Testis (tissue), 3 donors: Measurements from ENCODE around the gene SLC27A2. TPM values are rescaled to one million over a fixed set of nuclear protein-coding genes. Genes with fewer than 3 reads are reported as not detected.

Experiments
- DNase-seq: peaks from one replicate; pipeline ENCODE4 v3.0.0-alpha.2; 2019
- H3K27ac ChIP-seq, 2 donors: fragments of 200-600 bp; sonication (generic); one replicate each; pipeline ENCODE4 v1.5.1; 2019
- H3K27me3 ChIP-seq: fragments of 200-600 bp; sonication (generic); one replicate; pipeline ENCODE4 v1.5.1; 2019
- H3K36me3 ChIP-seq: fragments of 200-600 bp; sonication (generic); one replicate; pipeline ENCODE4 v1.5.1; 2017; ENCODE audit warnings: low read depth; ENCODE audit errors: missing control alignments
- H3K4me1 ChIP-seq: fragments of 200-600 bp; sonication (generic); one replicate; pipeline ENCODE4 v1.5.1; 2019
- H3K4me3 ChIP-seq, 2 donors: fragments of 200-600 bp; sonication (generic); one replicate each; pipeline ENCODE4 v1.5.1; 2017 to 2019
- H3K9me3 ChIP-seq: fragments of 200-600 bp; sonication (generic); one replicate; pipeline ENCODE4 v1.5.1; 2017
- CTCF ChIP-seq, 3 experiments: fragments of 450-650 bp in 2 of 3; fragments of 200-600 bp in 1 of 3; sonication (generic) in 1 of 3; IDR thresholded peaks; one replicate each; pipeline ENCODE4 v1.5.1; 2016 to 2019; ENCODE audit warnings: antibody characterized with exemption in 3 of 3, mild to moderate bottlenecking in 2 of 3, moderate library complexity in 1 of 3
- POLR2A ChIP-seq: fragments of 450-650 bp; IDR thresholded peaks from one replicate; pipeline ENCODE4 v1.6.1; 2017; ENCODE audit warnings: antibody characterized with exemption, mild to moderate bottlenecking, moderate library complexity
- WGBS, 2 donors: methylation state at CpG; one replicate each; pipeline ENCODE4 v1.1.5; 2018; 5-methylcytosine and 5-hydroxymethylcytosine counted together
- intact Hi-C: fragments of 100-400 bp; cut with DNase I; formaldehyde crosslinking; loops from one replicate; pipeline ENCODE4 v1.15.1; 2023; ENCODE audit warnings: low total_unique reads
- polyA plus RNA-seq: library from polyadenylated mRNA; stranded (reverse); fragments of 350-450 nt; fragmentation: Illumina TruSeq; extraction: RNeasy Lipid Tissue Mini Kit (QIAGEN cat#74804); gene quantifications from one replicate; pipeline ENCODE4 v1.2.3, GENCODE V29; 2014; ENCODE audit warnings: low read depth, low replicate concordance; ENCODE audit not compliant: insufficient read depth
- total RNA-seq, 2 donors: library from RNA; depleted of rRNA; stranded (reverse); fragments of >200 nt; gene quantifications; one replicate each; pipeline ENCODE4 v1.2.3, GENCODE V29; 2016

The SLC27A2 gene
- total and polyA plus RNA-seq, 3 donors from 2014 or later, result 2.1 to 2.5 (median 2.2) TPM

- Histone ChIP-seq H3K4me1 (no peaks in the 10 kb centered on the region), H3K4me3 (no peak overlapping the region), H3K9me3 (no peaks in the 10 kb centered on the region), H3K27me3 (no peaks in the 10 kb centered on the region), H3K36me3 (no peaks in the 10 kb centered on the region), H3K27ac (no peak overlapping the region)
- TF ChIP-seq CTCF (IDR thresholded peaks at IDR 0.05) (no peak), POLR2A (no peak)
- intact Hi-C loops, result no loop called here
- WGBS, 2 donors, result 79 to 83% methylated on average over 2 of the region's 2 CpGs
- DNase-seq, result no peak
Observed at GRCh38 chr15:50143255-50143860, 38.6 kb upstream of the SLC27A2 start.

GRCh38 chr15:50144341-50145120 lies 37.5 kb upstream of the SLC27A2 start:
- no peaks in the 10 kb centered on the region for H3K36me3 ChIP-seq
- H3K27me3 ChIP-seq, result no peaks in the 10 kb centered on the region
- intact Hi-C loops, result no loop called here
- no peaks in the 10 kb centered on the region for H3K4me1 ChIP-seq
- DNase-seq, result no peak
- WGBS, 2 donors, result 74 to 78% methylated on average over 6 of the region's 6 CpGs
- TF ChIP-seq CTCF (IDR thresholded peaks at IDR 0.05) (no peak), POLR2A (no peak)
- no peak overlapping the region for H3K27ac ChIP-seq
- no peak overlapping the region for H3K4me3 ChIP-seq
- no peaks in the 10 kb centered on the region for H3K9me3 ChIP-seq

- H3K9me3 ChIP-seq, result no peaks in the 10 kb centered on the region
- H3K4me1 ChIP-seq, result no peaks in the 10 kb centered on the region
- peak; percentile 47 for DNase-seq
- WGBS, 2 donors, result 23 to 33% methylated on average over 2 of the region's 2 CpGs
- H3K27ac ChIP-seq, result no peak overlapping the region
- TF ChIP-seq POLR2A (no peak), CTCF (IDR thresholded peaks at IDR 0.05) (peak; percentile 45 to 61 (median 55))
- no peaks in the 10 kb centered on the region for H3K36me3 ChIP-seq
- no peak overlapping the region for H3K4me3 ChIP-seq
- no peaks in the 10 kb centered on the region for H3K27me3 ChIP-seq
- intact Hi-C loops, result no loop called here
Observed at GRCh38 chr15:50145451-50145872, 36.5 kb upstream of the SLC27A2 start.

GRCh38 chr15:50146632-50147031 lies 35.4 kb upstream of the SLC27A2 start:
- Histone ChIP-seq H3K36me3 (no peaks in the 10 kb centered on the region), H3K4me1 (no peaks in the 10 kb centered on the region), H3K4me3 (no peak overlapping the region), H3K27ac (no peak overlapping the region), H3K9me3 (no peaks in the 10 kb centered on the region), H3K27me3 (no peaks in the 10 kb centered on the region)
- TF ChIP-seq CTCF (IDR thresholded peaks at IDR 0.05), result no peak
- no peak for TF ChIP-seq POLR2A
- WGBS, 2 donors, result 90 to 95% methylated on average over 2 of the region's 2 CpGs
- intact Hi-C loops, result no loop called here
- DNase-seq, result no peak
